Panc1 (cell line): Measurements from ENCODE around the gene HMMR. TPM values are rescaled to one million over a fixed set of nuclear protein-coding genes. Genes with fewer than 3 reads are reported as not detected.

Experiments
- ATAC-seq: fragments of 200-7000 bp; cut with Tn5 transposase; 2 replicates; pipeline ENCODE4 v1.9.1; 2020; ENCODE audit warnings: mild to moderate bottlenecking, moderate library complexity
- BruUV-seq: library from RNA; stranded (reverse); fragments of 400-500 nt; replicated peaks from 2 replicates; lab custom pipeline; 2021; lab: Mats Ljungman, UMichigan
- CTCF ChIA-PET: fragments of 300-600 bp; sonication (Branson Sonifier 250); formaldehyde crosslinking; loops from one replicate; lab custom pipeline; 2022; ENCODE audit warnings: antibody characterized with exemption; lab: Charles Lee
- POLR2A ChIA-PET: fragments of 300-600 bp; sonication (Branson Sonifier 250); formaldehyde crosslinking; loops from one replicate; lab custom pipeline; 2022; ENCODE audit warnings: antibody characterized with exemption; lab: Charles Lee
- DNase-seq: peaks from one replicate; pipeline ENCODE4 v3.0.0-alpha.2; 2010; ENCODE audit warnings: low read depth, low spot score
- H3K27ac ChIP-seq: 2 replicates; pipeline ENCODE4 v1.5.1; 2011; ENCODE audit warnings: mild to moderate bottlenecking, low read length, inconsistent platforms
- H3K27me3 ChIP-seq: fragments of 200-500 bp; sonication (Bioruptor generic); 2 replicates; pipeline ENCODE4 v1.6.0; 2014; ENCODE audit warnings: low read length, inconsistent platforms; ENCODE audit not compliant: control insufficient read depth, insufficient read depth
- H3K36me3 ChIP-seq: fragments of 200-500 bp; sonication (Bioruptor generic); 2 replicates; pipeline ENCODE4 v1.5.1; 2014; ENCODE audit warnings: inconsistent platforms, mild to moderate bottlenecking, low read length, moderate library complexity; ENCODE audit not compliant: control insufficient read depth, insufficient read depth
- H3K4me1 ChIP-seq: 2 replicates; pipeline ENCODE4 v1.5.1; 2011; ENCODE audit warnings: inconsistent platforms, mild to moderate bottlenecking, low read length, moderate library complexity; ENCODE audit not compliant: control insufficient read depth, insufficient read depth
- H3K4me3 ChIP-seq, 2 experiments: 2 replicates each; pipeline ENCODE4 v1.5.1; 2011 to 2012; ENCODE audit warnings: low read depth in 2 of 2, low read length in 2 of 2, mild to moderate bottlenecking in 2 of 2, inconsistent platforms in 1 of 2, moderate library complexity in 1 of 2
- H3K9me3 ChIP-seq: fragments of 200-500 bp; sonication (Bioruptor generic); 2 replicates; pipeline ENCODE4 v1.5.1; 2014; ENCODE audit warnings: low read depth, mild to moderate bottlenecking, inconsistent platforms, low read length, moderate library complexity; ENCODE audit not compliant: control insufficient read depth, insufficient read depth
- CTCF ChIP-seq: fragments of 450-650 bp; IDR thresholded peaks from 2 replicates; pipeline ENCODE4 v1.5.1; 2017; ENCODE audit warnings: mild to moderate bottlenecking
- POLR2AphosphoS5 ChIP-seq: IDR thresholded peaks from 2 replicates; pipeline ENCODE4 v1.6.1; 2012; ENCODE audit warnings: mild to moderate bottlenecking, low read depth, low read length, moderate library complexity
- REST ChIP-seq, 2 experiments: IDR thresholded peaks; 2 replicates each; pipeline ENCODE4 v1.6.1; 2011 to 2012; ENCODE audit warnings: low read depth in 2 of 2, control low read depth in 1 of 2, low read length in 1 of 2, mild to moderate bottlenecking in 1 of 2, moderate library complexity in 1 of 2; ENCODE audit not compliant: insufficient read depth in 1 of 2
- SIN3A ChIP-seq: IDR thresholded peaks from 2 replicates; pipeline ENCODE4 v1.6.1; 2012; ENCODE audit warnings: low read depth, mild to moderate bottlenecking, low read length, moderate library complexity, borderline replicate concordance; ENCODE audit not compliant: insufficient read depth
- TCF7L2 ChIP-seq: IDR thresholded peaks from 2 replicates; pipeline ENCODE4 v1.6.1; 2011; ENCODE audit warnings: mild to moderate bottlenecking, low read depth, low read length, inconsistent platforms
- in situ Hi-C: cut with HindIII; loops from 2 replicates; pipeline ENCODE4 v1.10.0; 2016; ENCODE audit warnings: low sequenced_read_pairs, low pct_unique_long_range_greater_than_20kb
- intact Hi-C: fragments of 100-400 bp; cut with micrococcal nuclease; formaldehyde crosslinking; loops from one replicate; pipeline ENCODE4 v1.10.0; 2022; ENCODE audit not compliant: unreplicated experiment
- total RNA-seq: library from RNA; stranded (reverse); gene quantifications from one replicate; pipeline ENCODE4 v1.2.1, GENCODE V29; 2021; ENCODE audit not compliant: unreplicated experiment

HMMR gene
- total RNA-seq, 1 experiment from 2014 or later, result 42.5 TPM

GRCh38 chr5:163444526-163444925, 15.9 kb upstream of the HMMR start:
- Histone ChIP-seq H3K4me3 (no peak overlapping the region), H3K4me1 (peaks cover 9% of the 10 kb centered on the region), H3K27me3 (no peaks in the 10 kb centered on the region), H3K36me3 (peaks cover 63% of the 10 kb centered on the region), H3K27ac (no peak overlapping the region), H3K9me3 (no peaks in the 10 kb centered on the region)
- POLR2A ChIA-PET, result interaction anchor here (1.1 kb wide), 1 partner anchor 16 kb away, joined by 24 read pairs; the partner anchor contains the start of genes HMMR and NUDCD2
- intact Hi-C loops, result no loop called here
- no peak for ATAC-seq
- in situ Hi-C loops, result no loop called here
- BruUV-seq, result no TSS peak
- CTCF ChIA-PET, result no interaction called here
- no peak for DNase-seq
- TF ChIP-seq CTCF (no peak), TCF7L2 (no peak), REST (IDR thresholded peaks at IDR 0.05; ENCODE audit: insufficient read depth in 1 of 2, low read depth in 2 of 2, low read length in 1 of 2) (no peak), SIN3A (no peak), POLR2AphosphoS5 (no peak)

GRCh38 chr5:163445345-163445744, 15.1 kb upstream of the HMMR start:
- intact Hi-C loops (no loop called here), in situ Hi-C loops (no loop called here)
- ATAC-seq, result no peak
- no peaks in the 10 kb centered on the region for H3K9me3 ChIP-seq
- H3K36me3 ChIP-seq, result peaks cover 56% of the 10 kb centered on the region
- TF ChIP-seq POLR2AphosphoS5, result no peak
- TF ChIP-seq SIN3A, result no peak
- no peak for TF ChIP-seq CTCF
- no peak for TF ChIP-seq REST (IDR thresholded peaks at IDR 0.05; ENCODE audit: insufficient read depth in 1 of 2, low read depth in 2 of 2, low read length in 1 of 2)
- no peak for TF ChIP-seq TCF7L2
- H3K4me3 ChIP-seq, result no peak overlapping the region
- no peaks in the 10 kb centered on the region for H3K27me3 ChIP-seq
- CTCF ChIA-PET, result no interaction called here
- no peak overlapping the region for H3K27ac ChIP-seq
- BruUV-seq, result no TSS peak
- POLR2A ChIA-PET, result interaction anchor here (1.1 kb wide), 1 partner anchor 15 kb away, joined by 24 read pairs; the partner anchor contains the start of genes HMMR and NUDCD2
- DNase-seq, result no peak
- H3K4me1 ChIP-seq, result peaks cover under 1% of the 10 kb centered on the region; the same call in 1 of the 2 replicates
